OCI-M2 (cell line): ENCODE data around the gene FYB1.

Experiments used
- DNase-seq: peaks from one replicate; lab custom pipeline; 2025; ENCODE audit not compliant: unreplicated experiment; lab: John Stamatoyannopoulos, UW

Gene FYB1

GRCh38 chr5:39099831-39100230 is 119.5 kb downstream of the FYB1 start:
- no peak for DNase-seq

GRCh38 chr5:39093352-39093751 is 126.0 kb downstream of the FYB1 start:
- no peak for DNase-seq

GRCh38 chr5:39092581-39093351 is 126.6 kb downstream of the FYB1 start:
- no peak for DNase-seq

GRCh38 chr5:39091940-39092580 is 127.3 kb downstream of the FYB1 start:
- no peak for DNase-seq

GRCh38 chr5:39083968-39084367 is 135.4 kb downstream of the FYB1 start:
- DNase-seq = no peak

- no peak for DNase-seq
Observed at GRCh38 chr5:39082995-39083394, 136.4 kb downstream of the FYB1 start.

- no peak for DNase-seq
Observed at GRCh38 chr5:39080597-39081204, 138.7 kb downstream of the FYB1 start.

- no peak for DNase-seq
Observed at GRCh38 chr5:39080168-39080567, 139.2 kb downstream of the FYB1 start.

- DNase-seq = no peak
Observed at GRCh38 chr5:39079147-39079546, 140.2 kb downstream of the FYB1 start.

- peak; percentile 39 for DNase-seq
Observed at GRCh38 chr5:39076757-39077728, 142.3 kb downstream of the FYB1 start.

- DNase-seq = no peak
Observed at GRCh38 chr5:39076101-39076756, 143.1 kb downstream of the FYB1 start.

GRCh38 chr5:39074017-39074814 is 145.1 kb downstream of the FYB1 start, which contains the start of gene RICTOR:
RICTOR (minus strand) TSS chr5:39074399; CDS start chr5:39074377, 22 bp downstream.
- peak; percentile 34 for DNase-seq

GRCh38 chr5:39073767-39074016 is 145.7 kb downstream of the FYB1 start:
- no peak for DNase-seq

- DNase-seq = peak; percentile 43
Observed at GRCh38 chr5:39072925-39073766, 146.2 kb downstream of the FYB1 start.

GRCh38 chr5:39068099-39068498 is 151.3 kb downstream of the FYB1 start:
- DNase-seq = no peak

GRCh38 chr5:39064450-39064849 is 154.9 kb downstream of the FYB1 start:
- DNase-seq = no peak

GRCh38 chr5:39063037-39063436 is 156.3 kb downstream of the FYB1 start:
- DNase-seq = no peak

GRCh38 chr5:39062530-39062929 is 156.8 kb downstream of the FYB1 start:
- DNase-seq = no peak

GRCh38 chr5:39062104-39062503 is 157.3 kb downstream of the FYB1 start:
- DNase-seq = no peak
